H9 (cell line): ENCODE measurements around the gene CALCA. TPM values are rescaled to one million over a fixed set of nuclear protein-coding genes. Genes with fewer than 3 reads are reported as not detected.

Source experiments
- DNase-seq: peaks from one replicate; pipeline ENCODE4 v3.0.0-alpha.2; 2017
- H2AFZ ChIP-seq: one replicate; pipeline ENCODE4 v1.6.1; 2013; ENCODE audit warnings: mild to moderate bottlenecking, low read length, control low read depth, moderate library complexity
- H2AK5ac ChIP-seq: 2 replicates; pipeline ENCODE4 v1.6.1; 2013; ENCODE audit warnings: low read length, control low read depth, mixed read lengths; ENCODE audit not compliant: insufficient read length
- H2BK120ac ChIP-seq: one replicate; pipeline ENCODE4 v1.6.1; 2013; ENCODE audit warnings: low read depth, mild to moderate bottlenecking, low read length, control low read depth, inconsistent platforms; ENCODE audit not compliant: poor library complexity, severe bottlenecking
- H2BK12ac ChIP-seq: 2 replicates; pipeline ENCODE4 v1.6.1; 2013; ENCODE audit warnings: low read length, control low read depth, mixed read lengths, low read depth; ENCODE audit not compliant: insufficient read length
- H2BK15ac ChIP-seq: 2 replicates; pipeline ENCODE4 v1.6.1; 2013; ENCODE audit warnings: low read depth, low read length, control low read depth
- H2BK20ac ChIP-seq: one replicate; pipeline ENCODE4 v1.6.1; 2013; ENCODE audit warnings: low read depth, mild to moderate bottlenecking, low read length, control low read depth, inconsistent platforms; ENCODE audit not compliant: poor library complexity, severe bottlenecking
- H2BK5ac ChIP-seq: 2 replicates; pipeline ENCODE4 v1.6.1; 2013; ENCODE audit warnings: low read length, control low read depth, mixed read lengths; ENCODE audit not compliant: insufficient read length
- H3K14ac ChIP-seq: 2 replicates; pipeline ENCODE4 v1.6.1; 2013; ENCODE audit warnings: low read length, control low read depth; ENCODE audit not compliant: insufficient read depth
- H3K18ac ChIP-seq: 2 replicates; pipeline ENCODE4 v1.6.1; 2013; ENCODE audit warnings: low read depth, mild to moderate bottlenecking, mixed read lengths, low read length, control low read depth; ENCODE audit not compliant: insufficient read length
- H3K23ac ChIP-seq: 2 replicates; pipeline ENCODE4 v1.6.1; 2013; ENCODE audit warnings: low read length, control low read depth, mixed read lengths, low read depth; ENCODE audit not compliant: insufficient read length
- H3K23me2 ChIP-seq: 2 replicates; pipeline ENCODE4 v1.6.1; 2013; ENCODE audit warnings: low read depth, mild to moderate bottlenecking, mixed read lengths, low read length, control low read depth; ENCODE audit not compliant: insufficient read length, poor library complexity, severe bottlenecking
- H3K27ac ChIP-seq: 2 replicates; pipeline ENCODE4 v1.5.1; 2013; ENCODE audit warnings: low read length, control low read depth, mixed read lengths, low read depth; ENCODE audit not compliant: insufficient read length
- H3K27me3 ChIP-seq: 2 replicates; pipeline ENCODE4 v1.6.1; 2013; ENCODE audit warnings: low read length, control low read depth, inconsistent platforms; ENCODE audit not compliant: insufficient read depth
- H3K4ac ChIP-seq: 2 replicates; pipeline ENCODE4 v1.6.1; 2013; ENCODE audit warnings: low read depth, mild to moderate bottlenecking, control low read depth, inconsistent platforms, low read length, moderate library complexity
- H3K4me1 ChIP-seq: 2 replicates; pipeline ENCODE4 v1.6.1; 2013; ENCODE audit warnings: low read length, control low read depth, inconsistent platforms; ENCODE audit not compliant: insufficient read depth
- H3K4me2 ChIP-seq: 2 replicates; pipeline ENCODE4 v1.6.1; 2013; ENCODE audit warnings: low read length, control low read depth, mixed read lengths; ENCODE audit not compliant: insufficient read length, insufficient read depth
- H3K56ac ChIP-seq: 2 replicates; pipeline ENCODE4 v1.6.1; 2013; ENCODE audit warnings: low read depth, mild to moderate bottlenecking, mixed read lengths, low read length, control low read depth; ENCODE audit not compliant: insufficient read length
- H3K79me1 ChIP-seq: 2 replicates; pipeline ENCODE4 v1.6.1; 2013; ENCODE audit warnings: low read depth, mild to moderate bottlenecking, moderate library complexity, low read length, control low read depth, inconsistent platforms; ENCODE audit not compliant: insufficient read depth, poor library complexity, severe bottlenecking
- H3K79me2 ChIP-seq: 2 replicates; pipeline ENCODE4 v1.6.1; 2013; ENCODE audit warnings: low read length, control low read depth, inconsistent platforms; ENCODE audit not compliant: insufficient read depth
- H3K9ac ChIP-seq: 2 replicates; pipeline ENCODE4 v1.6.1; 2013; ENCODE audit warnings: low read length, control low read depth, mixed read lengths; ENCODE audit not compliant: insufficient read length; ENCODE audit errors: extremely low read depth
- H3K9me3 ChIP-seq: one replicate; pipeline ENCODE4 v1.6.1; 2013; ENCODE audit warnings: low read depth, low read length, inconsistent platforms; ENCODE audit not compliant: control insufficient read depth
- H3T11ph ChIP-seq: one replicate; pipeline ENCODE4 v1.6.1; 2013; ENCODE audit warnings: mild to moderate bottlenecking, low read length, control low read depth, inconsistent platforms
- H4K20me1 ChIP-seq: one replicate; pipeline ENCODE4 v1.6.1; 2013; ENCODE audit not compliant: control insufficient read depth, insufficient read length, insufficient read depth
- H4K5ac ChIP-seq: 2 replicates; pipeline ENCODE4 v1.6.1; 2013; ENCODE audit warnings: low read depth, mild to moderate bottlenecking, mixed read lengths, low read length, control low read depth; ENCODE audit not compliant: insufficient read length
- H4K8ac ChIP-seq: replicated peaks from 2 replicates; pipeline ENCODE4 v1.6.1; 2013; ENCODE audit warnings: low read length, control low read depth, mixed read lengths, low read depth; ENCODE audit not compliant: insufficient read length
- H4K91ac ChIP-seq: 2 replicates; pipeline ENCODE4 v1.6.1; 2013; ENCODE audit warnings: low read depth, mild to moderate bottlenecking, moderate library complexity, mixed read lengths, low read length, control low read depth; ENCODE audit not compliant: insufficient read length
- H3K27ac Mint-ChIP-seq, 3 experiments: 2 replicates in 2 of 3; 3 replicates in 1 of 3; pipeline ENCODE4 v1.8.0; 2020 to 2021; ENCODE audit warnings: mixed read lengths in 3 of 3, mild to moderate bottlenecking in 1 of 3, moderate library complexity in 1 of 3
- H3K27me3 Mint-ChIP-seq: 2 replicates; pipeline ENCODE4 v1.8.0; 2021; ENCODE audit warnings: low read depth, mild to moderate bottlenecking, moderate library complexity, mixed read lengths
- H3K36me3 Mint-ChIP-seq, 3 experiments: 2 replicates in 2 of 3; 3 replicates in 1 of 3; pipeline ENCODE4 v1.8.0; 2020 to 2021; ENCODE audit warnings: low read depth in 3 of 3, mixed read lengths in 3 of 3; ENCODE audit not compliant: insufficient read depth in 1 of 3
- H3K4me1 Mint-ChIP-seq, 2 experiments: 2 replicates each; pipeline ENCODE4 v1.8.0; 2020; ENCODE audit warnings: mixed read lengths in 2 of 2
- H3K4me3 Mint-ChIP-seq, 2 experiments: 2 replicates in 1 of 2; 3 replicates in 1 of 2; pipeline ENCODE4 v1.8.0; 2020 to 2021; ENCODE audit warnings: mild to moderate bottlenecking in 2 of 2, mixed read lengths in 2 of 2, moderate library complexity in 1 of 2
- H3K9me3 Mint-ChIP-seq, 2 experiments: 2 replicates in 1 of 2; 3 replicates in 1 of 2; pipeline ENCODE4 v1.8.0; 2020; ENCODE audit warnings: mild to moderate bottlenecking in 2 of 2, mixed read lengths in 2 of 2, moderate library complexity in 1 of 2
- WGBS: extraction: QIAGEN DNeasy Blood & Tissue Kit; methylation state at CpG from one replicate; pipeline ENCODE4 v1.1.7; 2013; ENCODE audit warnings: missing lambda C conversion rate, low lambda C conversion rate, mixed read lengths; ENCODE audit not compliant: insufficient read length; ENCODE audit errors: extremely low coverage; 5-methylcytosine and 5-hydroxymethylcytosine counted together
- total RNA-seq: library from RNA; stranded (reverse); gene quantifications from 2 replicates; pipeline ENCODE4 v1.2.1, GENCODE V29; 2021
- TF ChIP-seq, protein P1 (sequence below): fragments of 200-600 bp; sonication (generic); conservative IDR thresholded peaks from 3 replicates; pipeline ENCODE4 v1.8.0; 2021; ENCODE audit warnings: antibody characterized with exemption, mild to moderate bottlenecking

The CALCA gene
- total RNA-seq, 1 experiment from 2014 or later = not detected

DNA sequence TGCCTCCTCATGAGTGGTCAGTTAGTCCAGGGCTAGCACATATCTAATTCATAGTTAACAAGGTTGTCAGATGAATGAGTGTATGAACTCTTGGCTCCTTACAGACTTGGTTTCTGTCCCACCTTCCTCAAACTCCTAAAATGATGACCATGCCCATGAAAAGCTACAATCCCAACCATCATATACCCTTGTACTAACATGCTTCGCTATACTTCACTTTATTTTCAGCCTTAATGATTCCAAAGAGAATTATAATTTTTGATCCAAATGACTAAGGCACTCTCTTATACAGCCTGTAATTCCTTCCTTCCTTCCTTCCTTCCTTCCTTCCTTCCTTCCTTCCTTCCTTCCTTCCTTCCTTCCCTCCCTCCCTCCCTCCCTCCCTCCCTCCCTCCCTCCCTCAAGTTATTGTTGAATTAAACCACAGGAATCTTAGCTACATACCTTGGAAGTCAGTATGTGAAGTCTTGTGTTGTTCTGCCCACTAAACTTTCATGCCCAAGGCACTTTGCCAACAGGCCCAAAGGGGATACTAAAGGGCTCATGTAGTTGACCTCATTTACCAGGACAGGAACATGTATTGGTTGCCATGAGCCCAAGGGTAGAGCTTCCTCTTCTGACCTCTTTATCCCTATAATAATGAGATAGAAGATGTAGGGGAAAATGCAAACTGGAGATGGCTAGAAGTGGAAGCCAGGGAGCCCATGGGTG lies 37.4 kb downstream of the CALCA start:
- Mint-ChIP-seq H3K27ac (no peak overlapping the region), H3K4me1 (peaks cover 2 to 8% of the 10 kb centered on the region in 2 experiments; a peak in 2 of 4 replicates), H3K27me3 (peaks cover 7% of the 10 kb centered on the region)

More for the DNA sequence above, 37.4 kb downstream of the CALCA start:
- TF ChIP-seq, protein P1, sequence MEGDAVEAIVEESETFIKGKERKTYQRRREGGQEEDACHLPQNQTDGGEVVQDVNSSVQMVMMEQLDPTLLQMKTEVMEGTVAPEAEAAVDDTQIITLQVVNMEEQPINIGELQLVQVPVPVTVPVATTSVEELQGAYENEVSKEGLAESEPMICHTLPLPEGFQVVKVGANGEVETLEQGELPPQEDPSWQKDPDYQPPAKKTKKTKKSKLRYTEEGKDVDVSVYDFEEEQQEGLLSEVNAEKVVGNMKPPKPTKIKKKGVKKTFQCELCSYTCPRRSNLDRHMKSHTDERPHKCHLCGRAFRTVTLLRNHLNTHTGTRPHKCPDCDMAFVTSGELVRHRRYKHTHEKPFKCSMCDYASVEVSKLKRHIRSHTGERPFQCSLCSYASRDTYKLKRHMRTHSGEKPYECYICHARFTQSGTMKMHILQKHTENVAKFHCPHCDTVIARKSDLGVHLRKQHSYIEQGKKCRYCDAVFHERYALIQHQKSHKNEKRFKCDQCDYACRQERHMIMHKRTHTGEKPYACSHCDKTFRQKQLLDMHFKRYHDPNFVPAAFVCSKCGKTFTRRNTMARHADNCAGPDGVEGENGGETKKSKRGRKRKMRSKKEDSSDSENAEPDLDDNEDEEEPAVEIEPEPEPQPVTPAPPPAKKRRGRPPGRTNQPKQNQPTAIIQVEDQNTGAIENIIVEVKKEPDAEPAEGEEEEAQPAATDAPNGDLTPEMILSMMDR = no peak
- Histone ChIP-seq H2AFZ (no peak overlapping the region), H3K9me3 (no peaks in the 10 kb centered on the region), H3K14ac (no peak overlapping the region), H4K91ac (no peak overlapping the region), H3K4ac (no peak overlapping the region), H4K20me1 (no peaks in the 10 kb centered on the region), H4K8ac (no peak overlapping the region), H3T11ph (no peak overlapping the region), H2BK15ac (no peak overlapping the region), H3K4me2 (no peak overlapping the region), H2BK20ac (no peak overlapping the region), H3K79me1 (no peaks in the 10 kb centered on the region), H3K27ac (no peak overlapping the region), H2AK5ac (no peak overlapping the region), H3K27me3 (no peaks in the 10 kb centered on the region), H3K4me1 (no peaks in the 10 kb centered on the region), H2BK5ac (no peak overlapping the region), H3K18ac (no peak overlapping the region), H4K5ac (no peak overlapping the region), H3K56ac (no peak overlapping the region), H2BK120ac (no peak overlapping the region), H2BK12ac (no peak overlapping the region), H3K9ac (no peak overlapping the region), H3K23ac (no peak overlapping the region), H3K79me2 (no peaks in the 10 kb centered on the region), H3K23me2 (no peaks in the 10 kb centered on the region)
- H3K4me3 Mint-ChIP-seq = no peak overlapping the region
- H3K36me3 Mint-ChIP-seq = peaks cover 13 to 21% (median 17%) of the 10 kb centered on the region in 3 experiments; a peak in 6 of 7 replicates
- no peak for DNase-seq
- no CpG with 5 or more reads among the region's 1 CpG for WGBS
- H3K9me3 Mint-ChIP-seq = peaks cover 34% of the 10 kb centered on the region in 2 experiments
